Measurements from ENCODE around the gene VPS18.

DNA sequence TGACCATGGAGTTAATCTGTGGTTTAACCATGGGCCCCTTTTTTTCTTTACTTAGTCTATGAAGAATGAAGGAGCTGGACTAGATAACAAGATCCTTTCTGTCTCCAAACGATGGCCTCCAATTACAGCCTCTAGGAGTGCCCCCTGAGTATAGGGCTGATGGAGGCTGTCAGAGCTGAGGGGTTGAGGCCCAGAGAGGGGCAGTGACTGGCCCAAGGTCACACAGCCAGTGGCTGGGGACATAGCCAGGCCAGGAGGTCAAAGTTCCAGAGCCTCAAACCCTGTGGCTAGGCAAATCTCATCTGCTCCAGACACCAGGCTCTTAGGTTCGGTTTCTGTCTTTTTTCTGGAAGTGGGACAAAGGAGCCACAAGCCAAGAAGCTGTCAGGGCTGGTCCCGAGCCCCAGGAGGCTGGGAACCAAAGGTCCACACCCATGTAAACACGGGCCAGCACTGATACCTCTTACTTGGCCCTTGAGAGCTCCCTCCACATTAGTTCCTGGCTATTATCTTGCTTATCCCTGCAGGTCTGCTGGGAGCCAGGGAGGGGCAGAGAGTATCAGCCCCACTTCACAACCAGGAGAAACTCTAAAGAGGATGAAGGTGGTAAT, 30.5 kb upstream of the VPS18 start:
- TF ChIP-seq, protein P1, sequence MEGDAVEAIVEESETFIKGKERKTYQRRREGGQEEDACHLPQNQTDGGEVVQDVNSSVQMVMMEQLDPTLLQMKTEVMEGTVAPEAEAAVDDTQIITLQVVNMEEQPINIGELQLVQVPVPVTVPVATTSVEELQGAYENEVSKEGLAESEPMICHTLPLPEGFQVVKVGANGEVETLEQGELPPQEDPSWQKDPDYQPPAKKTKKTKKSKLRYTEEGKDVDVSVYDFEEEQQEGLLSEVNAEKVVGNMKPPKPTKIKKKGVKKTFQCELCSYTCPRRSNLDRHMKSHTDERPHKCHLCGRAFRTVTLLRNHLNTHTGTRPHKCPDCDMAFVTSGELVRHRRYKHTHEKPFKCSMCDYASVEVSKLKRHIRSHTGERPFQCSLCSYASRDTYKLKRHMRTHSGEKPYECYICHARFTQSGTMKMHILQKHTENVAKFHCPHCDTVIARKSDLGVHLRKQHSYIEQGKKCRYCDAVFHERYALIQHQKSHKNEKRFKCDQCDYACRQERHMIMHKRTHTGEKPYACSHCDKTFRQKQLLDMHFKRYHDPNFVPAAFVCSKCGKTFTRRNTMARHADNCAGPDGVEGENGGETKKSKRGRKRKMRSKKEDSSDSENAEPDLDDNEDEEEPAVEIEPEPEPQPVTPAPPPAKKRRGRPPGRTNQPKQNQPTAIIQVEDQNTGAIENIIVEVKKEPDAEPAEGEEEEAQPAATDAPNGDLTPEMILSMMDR (conservative IDR thresholded peaks at IDR 0.05) = no peak
- no peak for TF ChIP-seq EZH2 (IDR thresholded peaks at IDR 0.05; ENCODE audit: low read depth)

All from PC-9 (cell line).